GM19455 (cell line): Measurements from ENCODE around the gene ITK.

Source experiments
- ATAC-seq: cut with Tn5 transposase; IDR thresholded peaks from one replicate; pipeline ENCODE4 v1.9.1; 2021; ENCODE audit not compliant: unreplicated experiment

The ITK gene

DNA sequence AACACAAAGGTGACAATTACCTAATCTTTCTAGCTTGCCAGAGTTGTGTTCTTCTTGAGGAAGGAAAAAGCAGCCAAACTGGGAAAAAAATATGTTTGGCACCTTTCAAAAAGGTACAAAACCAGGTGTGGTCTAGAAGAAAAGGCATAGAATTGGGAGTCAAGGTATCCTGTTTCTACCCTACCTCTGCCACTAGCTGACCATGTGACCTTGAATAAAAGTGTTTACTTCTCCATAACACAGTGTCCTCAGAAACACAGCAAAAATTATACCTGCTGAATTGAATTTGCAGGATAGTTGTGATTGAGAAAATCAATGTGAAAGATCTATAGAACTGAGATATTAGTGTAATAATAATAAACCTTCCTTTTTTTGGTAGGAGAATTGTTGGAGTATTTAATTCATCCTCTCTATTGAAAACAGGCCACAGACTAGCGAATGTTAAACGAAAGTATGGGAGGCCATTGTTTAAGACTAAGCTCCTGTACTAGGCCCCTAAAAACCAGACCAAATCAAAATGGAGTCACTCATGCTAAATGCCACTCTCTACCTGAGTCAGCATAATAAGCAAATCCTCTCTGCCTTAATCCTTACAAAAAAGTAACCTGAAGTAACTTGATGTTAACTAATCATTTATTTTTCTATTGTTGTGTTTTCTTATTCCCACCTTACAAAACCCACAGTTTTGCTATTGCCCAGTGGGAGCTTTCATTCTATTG is 97.8 kb downstream of the ITK start:
- ATAC-seq: no peak

DNA sequence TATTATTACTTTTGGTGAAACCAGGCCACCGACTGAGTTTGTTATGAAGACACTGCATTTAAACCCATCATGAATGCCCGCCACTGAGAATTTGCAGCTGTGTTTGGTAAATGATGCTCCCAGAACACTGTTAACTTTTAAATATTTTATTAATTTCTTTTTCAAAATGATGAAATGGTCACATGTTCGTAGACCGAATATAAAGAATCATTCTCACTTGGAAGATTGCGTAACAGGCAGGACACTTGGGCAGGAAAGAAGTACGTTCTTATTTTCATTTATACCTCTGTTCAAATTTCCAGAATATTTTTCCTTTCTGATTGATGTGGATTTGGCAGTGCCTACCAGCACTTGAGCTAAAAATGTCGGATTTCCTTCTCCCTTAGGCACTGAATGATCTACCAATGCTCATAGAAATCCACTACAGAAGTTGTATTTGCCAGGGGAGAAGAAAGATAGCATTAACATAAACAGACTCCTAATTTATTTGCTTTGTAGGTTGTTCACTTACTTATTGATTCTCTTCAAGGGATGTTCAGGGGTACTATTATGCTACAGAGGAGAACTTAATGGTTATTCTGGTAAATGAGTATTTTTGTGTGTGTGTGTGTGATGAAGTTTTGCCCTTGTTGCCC is 99.1 kb downstream of the ITK start:
- ATAC-seq: no peak

DNA sequence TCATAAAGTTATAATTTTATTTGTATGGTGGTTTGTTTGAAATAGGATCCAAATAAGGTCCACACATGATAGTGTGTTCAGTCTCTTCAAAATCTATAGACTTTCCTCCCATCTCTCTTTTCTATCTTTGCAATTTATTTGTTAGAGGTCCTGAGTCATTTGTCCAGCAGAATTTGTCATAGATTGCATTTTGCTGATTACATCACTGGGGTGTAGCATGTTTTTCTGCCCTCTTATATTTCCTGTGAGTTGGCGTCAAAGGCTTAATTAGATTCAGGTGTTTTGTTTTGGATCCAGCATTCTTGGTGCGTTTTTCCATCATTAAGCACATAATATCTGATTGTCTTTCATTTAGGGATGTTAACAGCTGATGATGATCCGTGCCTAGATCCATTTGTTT is 100.3 kb downstream of the ITK start:
- ATAC-seq: no peak

DNA sequence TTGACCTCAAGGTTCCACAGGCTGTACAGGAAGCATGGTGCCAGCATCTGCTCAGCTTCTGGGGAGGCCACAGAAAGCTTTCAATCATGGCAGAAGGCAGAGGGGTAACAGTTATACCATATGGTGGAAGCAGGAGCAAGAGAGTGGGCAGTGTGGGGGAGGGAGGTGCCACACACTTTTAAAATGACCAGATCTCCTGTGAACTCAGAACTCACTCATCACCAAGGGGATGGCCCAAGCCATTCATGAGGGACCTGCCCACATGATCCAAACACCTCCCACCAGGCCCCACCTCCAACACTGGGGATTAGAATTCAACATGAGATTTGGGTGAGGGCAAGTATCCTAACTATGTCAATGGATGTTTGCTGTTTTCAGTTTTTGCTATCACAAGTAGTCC is 101.5 kb downstream of the ITK start:
- no peak for ATAC-seq

DNA sequence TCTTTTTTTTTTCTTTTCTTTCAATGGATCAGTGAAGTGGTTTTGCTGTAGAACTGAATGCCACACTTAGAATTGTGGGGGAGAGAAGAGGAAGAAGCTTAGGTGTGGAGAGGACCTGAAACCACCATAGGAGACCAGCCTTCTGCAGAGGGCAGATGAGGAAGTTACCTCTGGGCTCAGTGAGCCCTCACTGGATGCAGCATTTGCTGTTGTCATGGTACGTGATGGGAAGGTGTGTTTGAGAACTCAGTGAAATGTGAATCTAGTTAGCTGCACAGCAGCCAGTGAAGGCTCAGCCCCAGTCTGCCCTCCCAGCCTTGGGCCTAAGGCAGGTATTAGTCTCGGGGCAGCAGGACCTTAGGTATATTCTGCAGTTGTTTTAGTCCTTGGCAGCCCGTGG is 102.8 kb downstream of the ITK start:
- peak; percentile 99 for ATAC-seq

DNA sequence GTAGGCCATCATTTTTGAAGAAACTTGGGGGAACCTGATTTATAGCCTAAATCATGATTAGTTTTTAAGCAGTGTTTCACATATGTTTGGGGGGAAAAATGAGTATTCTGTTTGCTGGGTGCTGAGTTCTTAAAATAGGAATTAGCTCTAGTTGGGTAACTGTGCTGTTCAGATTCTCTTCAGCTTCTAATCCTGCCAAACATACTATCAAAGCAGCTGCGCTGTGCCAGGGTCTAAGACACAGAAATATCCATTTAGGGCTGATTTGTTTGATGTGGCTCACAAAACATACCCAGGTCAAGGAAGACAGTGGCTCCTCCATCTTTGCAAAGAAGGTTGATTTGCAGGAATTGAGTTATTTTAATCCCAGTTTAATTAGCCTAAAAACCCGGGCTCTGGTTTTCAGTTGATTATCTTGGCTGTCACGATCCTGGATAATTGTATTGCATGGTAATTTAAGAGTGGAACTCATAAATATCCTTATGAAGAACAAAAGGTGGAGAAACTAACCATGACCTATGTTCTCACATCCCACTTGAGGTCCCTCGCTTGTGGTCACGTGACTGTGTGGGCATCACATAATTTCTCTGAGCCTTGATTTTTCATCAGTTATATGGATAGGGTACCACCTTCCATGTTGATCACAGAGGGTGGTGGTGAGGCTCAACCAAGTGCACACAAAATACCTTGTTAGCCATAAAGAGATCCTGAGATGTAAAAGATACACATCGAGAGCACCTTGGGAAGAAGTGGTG is 104.0 kb downstream of the ITK start:
- no peak for ATAC-seq

DNA sequence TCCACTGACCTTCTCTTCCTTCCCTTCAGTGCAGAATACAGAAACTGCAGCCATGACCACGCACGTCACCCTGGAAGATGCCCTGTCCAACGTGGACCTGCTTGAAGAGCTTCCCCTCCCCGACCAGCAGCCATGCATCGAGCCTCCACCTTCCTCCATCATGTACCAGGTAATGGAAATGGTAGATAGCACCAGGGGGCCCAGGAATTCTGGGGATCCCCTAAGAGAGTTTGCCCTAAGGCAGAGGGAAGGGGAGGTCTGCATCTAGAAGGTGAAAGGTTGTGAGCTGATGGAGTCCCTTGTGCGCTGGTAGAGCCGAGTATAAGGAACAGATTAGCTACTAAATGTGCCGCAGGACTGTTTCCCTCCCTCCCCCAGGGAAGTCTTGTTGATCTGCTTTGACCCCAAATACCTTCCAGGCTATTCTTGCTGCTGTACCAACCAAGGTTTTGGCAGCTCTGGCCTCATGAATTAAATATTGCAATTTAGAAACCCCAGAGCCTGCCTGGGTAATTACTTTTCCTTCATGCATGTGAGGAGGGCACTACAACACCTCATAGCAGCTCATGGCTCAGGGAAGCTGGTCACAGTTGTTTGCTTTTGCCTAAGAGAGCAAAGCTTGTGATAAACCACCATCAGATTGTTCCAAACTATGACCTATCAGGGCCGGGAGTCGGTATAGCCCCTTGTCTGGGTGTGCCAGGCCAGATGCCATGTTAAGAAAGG is 104.8 kb downstream of the ITK start:
- no peak for ATAC-seq

DNA sequence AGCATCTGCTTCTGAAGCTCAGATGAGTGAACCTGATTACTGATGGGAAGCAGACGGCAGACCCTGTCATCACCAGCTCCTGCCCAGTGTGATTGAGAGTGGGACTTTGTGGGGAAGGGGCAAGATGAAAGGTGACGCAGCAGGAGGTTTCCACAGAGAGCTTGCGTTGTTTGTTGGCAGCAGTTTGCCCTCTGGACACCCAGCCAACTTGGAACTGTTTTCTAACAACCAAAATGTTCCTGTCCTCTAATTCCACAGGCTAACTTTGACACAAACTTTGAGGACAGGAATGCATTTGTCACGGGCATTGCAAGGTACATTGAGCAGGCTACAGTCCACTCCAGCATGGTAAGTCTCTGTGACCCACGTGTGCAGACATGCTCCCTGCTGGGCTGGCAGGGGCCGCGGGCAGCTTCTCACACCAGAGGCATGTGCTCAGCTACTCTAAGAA is 106.1 kb downstream of the ITK start:
- no peak for ATAC-seq

DNA sequence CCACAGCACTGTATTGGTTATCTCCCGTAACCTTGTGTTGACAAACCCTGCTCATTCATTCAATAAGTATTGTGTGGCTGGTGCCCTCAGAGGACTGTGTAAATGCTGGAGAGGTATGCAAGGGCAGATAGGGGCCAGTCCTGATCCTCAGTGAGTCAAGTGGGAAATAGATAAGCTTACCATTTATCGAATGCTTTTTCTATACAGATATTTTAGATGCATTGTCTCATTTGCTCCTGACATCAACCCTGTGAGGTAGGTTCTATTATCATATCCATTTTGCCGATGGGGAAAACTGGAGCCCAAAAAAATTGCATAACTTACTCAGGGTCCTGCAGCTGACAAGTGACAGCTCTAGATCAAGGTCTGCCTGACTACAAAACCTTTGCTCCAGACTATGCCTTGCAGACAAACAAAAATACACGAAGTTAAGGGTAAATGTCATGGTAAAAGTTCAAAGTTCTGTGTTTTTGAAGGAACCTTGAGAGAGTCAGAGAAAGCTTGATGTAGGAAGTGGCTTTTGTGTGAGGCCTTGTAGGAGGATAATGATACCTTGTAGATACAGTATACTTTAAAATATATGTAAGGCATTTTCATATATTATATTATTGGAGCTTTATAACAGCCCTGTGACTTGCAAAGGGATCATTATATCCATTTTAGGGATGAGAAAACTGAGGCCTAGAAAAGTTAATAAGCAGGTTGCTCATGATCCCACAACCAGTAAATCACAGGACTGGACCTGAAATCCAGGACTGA is 107.9 kb downstream of the ITK start:
- ATAC-seq: no peak

DNA sequence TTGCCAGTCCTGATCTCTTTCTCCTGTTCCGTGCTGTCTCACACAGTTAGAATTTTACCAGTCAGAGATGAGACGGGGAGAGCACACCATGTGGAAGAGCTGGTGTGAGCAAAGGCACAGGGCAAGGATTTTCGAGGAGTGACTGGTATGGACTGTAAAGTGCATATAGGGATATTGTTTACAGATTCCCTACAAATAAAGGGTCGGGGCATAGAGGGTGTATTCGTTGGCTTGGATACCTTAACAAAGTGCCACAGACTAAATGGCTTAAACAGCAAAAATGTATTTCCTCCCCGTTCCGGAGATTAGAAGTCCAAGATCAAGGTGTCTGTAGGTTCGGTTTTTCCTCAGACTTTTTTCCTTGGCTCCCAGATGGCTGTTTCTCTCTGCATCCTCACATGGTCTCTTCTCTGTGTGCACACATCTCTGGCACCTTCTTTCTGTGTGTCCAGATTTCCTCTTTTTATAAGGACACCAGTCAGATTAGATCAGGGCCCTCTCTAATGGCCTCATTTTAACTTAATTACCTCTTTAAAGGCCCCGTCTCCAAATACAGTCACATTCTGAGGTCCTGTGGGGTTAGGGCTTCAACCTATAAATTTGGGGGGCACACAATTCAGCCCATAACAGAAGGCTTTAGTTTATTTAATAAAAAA is 108.7 kb downstream of the ITK start:
- no peak for ATAC-seq

DNA sequence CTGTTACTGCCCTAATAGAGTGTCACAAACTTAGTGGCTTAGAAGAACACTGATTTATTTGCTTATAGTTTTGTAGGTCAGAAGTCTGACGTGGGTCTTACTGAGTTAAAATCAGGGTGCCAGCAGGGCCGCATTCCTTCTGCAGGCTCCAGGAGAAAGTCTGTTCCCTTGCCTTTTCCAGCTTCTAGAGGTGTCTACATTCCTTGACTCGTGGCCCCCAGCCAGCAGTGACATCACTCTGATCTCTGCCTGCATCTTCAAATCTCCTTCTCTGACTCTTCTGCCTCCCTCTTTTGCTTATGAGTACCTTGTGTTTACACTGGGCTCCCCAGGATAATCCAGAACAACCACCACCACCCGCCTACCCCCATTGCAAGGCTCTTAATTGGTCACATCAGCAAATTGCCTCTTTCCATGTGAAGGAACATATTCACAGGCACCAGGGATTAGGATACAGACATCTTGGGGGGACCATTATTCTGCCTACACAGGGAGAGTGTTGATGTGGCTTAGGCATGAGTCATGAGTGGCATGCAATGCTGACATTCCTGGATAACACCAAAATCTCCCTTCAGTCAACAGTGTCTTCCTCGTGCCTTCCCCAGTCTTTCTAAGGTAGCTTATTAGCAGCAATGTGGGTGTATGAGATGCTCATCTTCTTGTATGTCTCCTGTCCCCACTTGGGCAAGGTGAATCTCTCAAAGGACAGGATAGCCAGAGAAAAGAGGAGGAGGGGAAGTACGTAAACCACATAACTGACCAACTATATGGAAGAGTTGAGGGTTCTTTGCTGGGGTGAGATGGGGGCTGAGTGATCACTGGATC is 109.7 kb downstream of the ITK start:
- ATAC-seq: no peak

DNA sequence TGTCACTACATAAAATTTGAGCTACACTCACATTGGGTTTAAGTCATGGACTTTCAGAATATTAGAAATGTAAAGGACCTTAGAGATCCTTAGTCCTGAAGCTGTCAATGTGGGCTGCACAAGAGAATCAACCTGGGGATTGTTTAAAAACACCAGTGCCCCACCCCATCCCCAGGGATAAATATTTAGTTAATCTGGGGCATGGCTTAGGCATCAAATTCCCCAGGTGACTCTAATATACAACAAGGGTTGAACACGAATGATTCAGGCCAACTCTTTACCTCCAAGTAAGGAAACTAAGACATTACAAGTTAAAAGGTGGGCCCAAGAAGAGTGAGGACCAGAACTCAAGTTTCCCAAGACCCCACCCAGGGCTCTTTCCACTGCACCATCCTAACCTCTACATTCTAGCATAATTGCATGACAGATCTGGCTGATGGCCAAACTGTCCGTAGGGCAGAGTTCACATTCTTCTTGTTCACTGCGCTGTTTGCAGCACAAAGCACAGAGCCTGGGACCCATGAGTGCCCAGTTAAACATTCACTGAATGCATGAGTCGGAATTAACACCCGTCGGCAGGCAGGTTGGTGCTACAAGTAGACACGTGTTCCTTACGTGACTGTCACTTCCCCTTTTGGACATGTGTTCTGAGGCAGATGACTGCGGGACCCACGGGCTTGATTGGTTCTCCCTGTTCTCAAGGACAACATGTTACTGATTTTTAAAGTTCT is 110.5 kb downstream of the ITK start:
- ATAC-seq: peak; percentile 68

DNA sequence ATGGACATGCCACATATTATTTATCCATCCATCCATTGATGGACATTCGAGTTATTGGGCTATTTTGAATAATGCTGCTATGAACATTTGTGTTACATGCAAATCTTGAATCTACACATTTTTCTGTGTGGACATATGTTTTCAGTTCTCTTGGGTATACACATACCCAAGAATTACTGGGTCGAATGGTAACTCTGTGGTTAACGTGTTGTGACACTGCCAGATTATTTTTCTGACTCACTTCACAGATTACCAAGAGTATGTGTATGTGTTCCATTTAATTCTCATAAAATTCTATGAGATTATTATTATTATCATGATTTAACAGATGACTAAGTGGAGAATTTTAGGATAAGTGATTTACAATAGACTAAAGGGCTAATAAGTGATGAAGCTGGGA is 112.0 kb downstream of the ITK start:
- no peak for ATAC-seq

DNA sequence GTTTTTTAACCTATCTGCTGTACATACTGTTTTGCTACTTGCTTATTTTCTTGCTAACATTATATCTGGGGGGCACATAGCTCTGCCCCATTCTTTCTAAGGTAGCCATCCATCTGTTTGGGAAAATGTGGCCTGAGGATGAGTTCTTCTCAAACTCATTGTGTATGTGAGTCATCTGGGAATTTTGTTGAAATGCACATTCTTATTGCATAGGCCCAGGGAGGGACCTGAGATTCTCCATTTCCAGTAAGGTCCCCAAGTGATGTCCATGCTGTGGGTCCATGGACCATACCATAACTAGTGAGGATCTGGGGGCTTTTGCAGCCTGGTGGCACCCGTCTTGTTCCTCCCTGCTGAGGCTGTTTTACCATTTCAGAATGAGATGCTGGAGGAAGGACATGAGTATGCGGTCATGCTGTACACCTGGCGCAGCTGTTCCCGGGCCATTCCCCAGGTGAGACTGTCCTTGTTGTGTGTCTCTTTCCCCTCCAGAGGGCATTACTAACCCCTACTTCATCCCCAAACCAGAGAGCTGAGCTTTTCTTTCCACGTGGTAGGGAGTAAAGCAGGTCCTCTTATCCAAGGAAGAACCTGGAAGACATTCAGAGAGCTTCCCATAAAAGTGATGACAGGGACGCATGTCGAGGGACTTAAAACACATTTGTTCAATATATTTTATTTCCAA is 113.9 kb downstream of the ITK start:
- no peak for ATAC-seq

DNA sequence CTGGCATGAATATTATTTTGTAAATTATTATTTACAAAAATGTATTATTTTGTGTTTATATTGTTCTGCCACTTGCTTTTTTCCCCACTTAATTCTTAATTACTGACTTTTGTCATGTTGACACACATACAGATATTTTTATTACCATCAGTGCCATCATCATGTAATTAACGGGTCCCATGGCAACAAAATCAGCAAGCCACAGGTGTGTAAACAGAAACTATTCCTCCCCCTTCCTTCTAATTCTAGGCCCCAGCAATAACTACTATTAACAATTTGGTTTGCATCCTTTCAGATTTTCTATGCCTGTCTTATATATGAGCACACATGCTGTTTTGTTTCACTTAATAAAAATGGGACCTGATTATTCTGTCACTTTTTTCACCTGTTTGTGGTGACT is 114.6 kb downstream of the ITK start:
- no peak for ATAC-seq

DNA sequence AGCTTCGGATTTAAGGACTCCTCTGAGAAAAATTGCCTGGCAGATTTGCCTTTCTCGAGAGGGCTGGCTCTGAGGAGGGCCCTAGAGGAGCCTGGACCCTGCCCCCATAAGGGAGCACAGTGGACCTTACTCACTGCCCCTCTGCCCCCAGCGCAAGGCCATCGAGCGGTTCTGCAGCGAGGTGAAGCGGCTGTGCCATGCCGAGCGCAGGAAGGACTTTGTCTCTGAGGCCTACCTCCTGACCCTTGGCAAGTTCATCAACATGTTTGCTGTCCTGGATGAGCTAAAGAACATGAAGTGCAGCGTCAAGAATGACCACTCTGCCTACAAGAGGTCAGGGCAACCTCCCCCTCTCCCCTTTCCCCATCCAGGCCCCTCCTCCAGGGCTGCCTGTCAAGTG is 119.9 kb downstream of the ITK start:
- no peak for ATAC-seq

DNA sequence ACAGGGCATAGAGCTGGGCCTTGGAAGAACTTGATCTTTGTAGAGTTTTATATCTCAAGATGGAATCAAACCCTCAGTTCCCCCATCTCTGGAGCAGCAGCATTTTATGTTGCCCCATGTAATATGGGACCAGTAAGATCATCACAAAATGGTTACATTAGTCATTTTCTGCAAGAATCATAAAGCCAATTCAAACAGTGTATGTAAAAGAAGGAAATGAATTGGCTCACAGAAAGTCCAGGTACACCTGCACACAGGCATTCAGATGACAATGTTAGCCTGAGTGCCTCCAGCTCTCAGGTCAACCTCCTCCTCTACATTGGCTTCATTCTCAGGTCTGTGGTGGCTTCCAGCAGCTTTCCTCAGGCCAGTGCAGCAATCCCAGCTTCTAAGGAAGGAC is 120.4 kb downstream of the ITK start:
- ATAC-seq: no peak

DNA sequence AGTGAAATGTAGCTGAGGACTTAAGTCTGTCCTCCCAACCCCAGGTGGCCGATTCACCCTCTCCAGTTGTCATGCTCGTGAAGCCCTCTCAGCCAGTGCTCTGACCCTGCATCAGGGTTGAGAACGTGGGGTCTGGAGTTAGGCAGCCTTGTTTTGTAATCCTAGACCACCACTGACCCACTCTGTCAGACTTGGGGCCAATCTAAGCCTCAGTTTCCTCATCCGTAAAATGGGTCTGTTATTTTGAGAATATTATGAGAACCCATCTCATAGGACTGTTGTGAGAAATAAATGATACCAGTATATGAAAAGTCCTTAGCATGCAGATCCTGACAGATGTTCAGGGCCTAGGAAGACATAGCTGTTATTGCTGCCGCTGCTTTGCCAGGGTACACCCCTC is 122.4 kb downstream of the ITK start:
- ATAC-seq: no peak
